HepG2 (cell line): Measurements from ENCODE around the gene HELLS. TPM values are rescaled to one million over a fixed set of nuclear protein-coding genes. Genes with fewer than 3 reads are reported as not detected.

ENCODE experiments used
- ARNT2 ChIP-seq: sonication (generic); formaldehyde crosslinking; IDR thresholded peaks from 2 replicates; pipeline ENCODE4 v1.8.0; 2022; ENCODE audit warnings: mild to moderate bottlenecking, low read depth, missing genetic modification reagents, moderate library complexity
- ATF7 ChIP-seq, 2 experiments: fragments of 450-650 bp in 1 of 2; sonication (generic) in 1 of 2; formaldehyde crosslinking in 1 of 2; IDR thresholded peaks; 2 replicates each; pipeline versions ENCODE4 v1.4.0 to v1.6.1; 2016 to 2020; ENCODE audit warnings: antibody characterized with exemption in 1 of 2, mild to moderate bottlenecking in 1 of 2, missing genetic modification reagents in 1 of 2
- BCL6 ChIP-seq: IDR thresholded peaks from 2 replicates; pipeline ENCODE4 v1.6.1; 2016; ENCODE audit warnings: missing genetic modification reagents, missing compliant biosample characterization
- MBD4 ChIP-seq: IDR thresholded peaks from 2 replicates; pipeline ENCODE4 v1.6.1; 2012; ENCODE audit warnings: low read length, inconsistent platforms, borderline replicate concordance
- MEIS2 ChIP-seq: sonication (generic); formaldehyde crosslinking; IDR thresholded peaks from 2 replicates; pipeline ENCODE4 v1.9.0; 2021; ENCODE audit warnings: mild to moderate bottlenecking, missing genetic modification reagents
- PHF21A ChIP-seq: sonication (generic); formaldehyde crosslinking; IDR thresholded peaks from 2 replicates; pipeline ENCODE4 v1.5.0; 2020; ENCODE audit warnings: mild to moderate bottlenecking, missing genetic modification reagents
- SMAD3 ChIP-seq: sonication (generic); formaldehyde crosslinking; IDR thresholded peaks from 2 replicates; pipeline ENCODE4 v1.4.0; 2020; ENCODE audit warnings: missing genetic modification reagents
- TAF15 ChIP-seq: fragments of 200-400 bp; formaldehyde crosslinking; IDR thresholded peaks from one replicate; pipeline ENCODE4 v1.6.1; 2018; ENCODE audit warnings: mild to moderate bottlenecking, low read depth, low read length; ENCODE audit not compliant: poor library complexity, severe bottlenecking
- ZKSCAN8 ChIP-seq: IDR thresholded peaks from 2 replicates; pipeline ENCODE4 v1.6.1; 2016; ENCODE audit warnings: borderline replicate concordance, missing genetic modification reagents, missing compliant biosample characterization
- ZNF124 ChIP-seq: sonication (generic); formaldehyde crosslinking; IDR thresholded peaks from 2 replicates; pipeline ENCODE4 v1.4.0; 2020; ENCODE audit warnings: missing genetic modification reagents
- ZNF264 ChIP-seq: sonication (generic); formaldehyde crosslinking; IDR thresholded peaks from 2 replicates; pipeline ENCODE4 v1.4.0; 2020; ENCODE audit warnings: missing genetic modification reagents
- ZNF547 ChIP-seq: sonication (generic); formaldehyde crosslinking; IDR thresholded peaks from 2 replicates; pipeline ENCODE4 v1.5.1; 2020; ENCODE audit warnings: mild to moderate bottlenecking, missing genetic modification reagents
- ZNF749 ChIP-seq: sonication (generic); formaldehyde crosslinking; IDR thresholded peaks from 2 replicates; pipeline ENCODE4 v1.8.0; 2022; ENCODE audit warnings: mild to moderate bottlenecking, missing genetic modification reagents, moderate library complexity, borderline replicate concordance
- polyA plus RNA-seq, 8 experiments: library from polyadenylated mRNA; depleted of rRNA in 3 of 8; stranded (reverse) in 7 of 8; unstranded in 1 of 8; fragments of >200 nt; fragmentation: Illumina TruSeq in 4 of 8; extraction: Trizol in 4 of 8; gene quantifications; 2 replicates each; pipeline versions ENCODE4 v1.2.1 to v1.2.3, GENCODE V29; 2011 to 2016; ENCODE audit warnings: low read depth in 4 of 8, missing spikeins in 1 of 8, mixed read lengths in 1 of 8; ENCODE audit not compliant: insufficient read depth in 1 of 8
- total RNA-seq, 5 experiments: library from RNA; depleted of rRNA; stranded (reverse); fragments of >200 nt; fragmentation: Illumina TruSeq; extraction: Trizol; gene quantifications; 2 replicates each; pipeline ENCODE4 v1.2.3, GENCODE V29; 2016; ENCODE audit warnings: low read depth in 1 of 5
- TF ChIP-seq, protein P1 (sequence below): sonication (generic); formaldehyde crosslinking; IDR thresholded peaks from 2 replicates; pipeline ENCODE4 v1.4.0; 2020; ENCODE audit warnings: missing genetic modification reagents
- TF ChIP-seq, protein P2 (sequence below): sonication (generic); formaldehyde crosslinking; IDR thresholded peaks from 2 replicates; pipeline ENCODE4 v1.5.0; 2020; ENCODE audit warnings: mild to moderate bottlenecking, missing genetic modification reagents
- TF ChIP-seq, protein P3 (sequence below): sonication (generic); formaldehyde crosslinking; IDR thresholded peaks from 2 replicates; pipeline ENCODE4 v1.5.0; 2020; ENCODE audit warnings: missing genetic modification reagents
- TF ChIP-seq, protein P4 (sequence below), 2 experiments: sonication (generic) in 1 of 2; formaldehyde crosslinking in 1 of 2; IDR thresholded peaks; 2 replicates each; pipeline versions ENCODE4 v1.4.0 to v1.6.1; 2016 to 2020; ENCODE audit warnings: borderline replicate concordance in 1 of 2, low read depth in 1 of 2, mild to moderate bottlenecking in 1 of 2, missing genetic modification reagents in 1 of 2
- TF ChIP-seq, protein P5 (sequence below): IDR thresholded peaks from 2 replicates; pipeline ENCODE4 v1.6.1; 2016; ENCODE audit warnings: mild to moderate bottlenecking, missing biosample characterization, missing genetic modification reagents

The HELLS gene
- total and polyA plus RNA-seq, 2 of the 13 experiments (the other 11 are each of a cell fraction or from before 2014, with no cell fraction given) = 22.6 to 84.6 TPM

DNA sequence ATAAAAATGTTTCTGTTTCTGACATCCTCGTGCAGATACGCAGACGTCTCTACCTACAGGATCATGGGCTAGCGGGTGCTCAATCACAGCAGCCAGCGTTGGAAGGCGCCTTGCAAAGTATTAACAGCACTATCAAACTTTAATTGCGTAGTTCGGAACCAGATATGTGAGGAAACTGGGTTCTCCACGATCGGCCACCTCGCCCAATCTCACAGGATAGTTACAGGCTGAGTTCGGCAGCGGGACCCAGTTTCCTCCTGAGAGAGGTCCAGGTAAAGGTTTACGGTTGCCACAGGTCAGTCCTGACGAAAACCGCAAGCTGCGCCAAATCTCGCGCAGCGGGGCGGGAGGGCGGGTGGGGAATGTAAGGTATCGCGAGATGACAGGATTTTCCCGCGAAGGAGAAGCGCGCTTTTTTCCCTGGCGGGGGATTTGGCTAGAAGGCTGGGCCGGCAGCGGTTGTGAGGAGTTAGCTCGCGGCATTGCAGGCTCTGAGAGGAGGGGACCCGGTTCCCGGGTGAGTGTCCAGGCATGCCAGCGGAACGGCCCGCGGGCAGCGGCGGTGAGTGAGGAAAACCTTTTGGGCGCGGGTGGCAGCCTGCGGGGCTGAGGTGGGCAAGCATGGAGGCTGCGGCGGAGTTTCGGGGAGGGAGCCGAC lies at the start of gene HELLS (continued):
- TF ChIP-seq ARNT2 (CRISPR knock-in tag) (peak; percentile 24; the same call in 1 of the 2 replicates), MEIS2 (CRISPR knock-in tag) (no peak), ZKSCAN8 (CRISPR knock-in tag) (no peak), PHF21A (CRISPR knock-in tag) (peak; percentile 31; the same call in 1 of the 2 replicates), ZNF547 (CRISPR knock-in tag) (peak; percentile 35; the same call in 1 of the 2 replicates), ATF7 (IDR thresholded peaks at IDR 0.05) (no peak), ATF7 (CRISPR knock-in tag; IDR thresholded peaks at IDR 0.05) (no peak), TAF15 (no peak), ZNF124 (CRISPR knock-in tag) (no peak; the same call in 1 of the 2 replicates), MBD4 (0 out of 2 replicates have a peak, but pooled peaks have one; percentile 61), ZNF264 (CRISPR knock-in tag) (peak; percentile 68; the same call in 1 of the 2 replicates), SMAD3 (CRISPR knock-in tag) (no peak), BCL6 (CRISPR knock-in tag) (0 out of 2 replicates have a peak, but pooled peaks have one; percentile 29), ZNF749 (CRISPR knock-in tag) (no peak)
- TF ChIP-seq, protein P1, sequence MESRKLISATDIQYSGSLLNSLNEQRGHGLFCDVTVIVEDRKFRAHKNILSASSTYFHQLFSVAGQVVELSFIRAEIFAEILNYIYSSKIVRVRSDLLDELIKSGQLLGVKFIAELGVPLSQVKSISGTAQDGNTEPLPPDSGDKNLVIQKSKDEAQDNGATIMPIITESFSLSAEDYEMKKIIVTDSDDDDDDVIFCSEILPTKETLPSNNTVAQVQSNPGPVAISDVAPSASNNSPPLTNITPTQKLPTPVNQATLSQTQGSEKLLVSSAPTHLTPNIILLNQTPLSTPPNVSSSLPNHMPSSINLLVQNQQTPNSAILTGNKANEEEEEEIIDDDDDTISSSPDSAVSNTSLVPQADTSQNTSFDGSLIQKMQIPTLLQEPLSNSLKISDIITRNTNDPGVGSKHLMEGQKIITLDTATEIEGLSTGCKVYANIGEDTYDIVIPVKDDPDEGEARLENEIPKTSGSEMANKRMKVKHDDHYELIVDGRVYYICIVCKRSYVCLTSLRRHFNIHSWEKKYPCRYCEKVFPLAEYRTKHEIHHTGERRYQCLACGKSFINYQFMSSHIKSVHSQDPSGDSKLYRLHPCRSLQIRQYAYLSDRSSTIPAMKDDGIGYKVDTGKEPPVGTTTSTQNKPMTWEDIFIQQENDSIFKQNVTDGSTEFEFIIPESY (CRISPR knock-in tag) = no peak
- TF ChIP-seq, protein P2, sequence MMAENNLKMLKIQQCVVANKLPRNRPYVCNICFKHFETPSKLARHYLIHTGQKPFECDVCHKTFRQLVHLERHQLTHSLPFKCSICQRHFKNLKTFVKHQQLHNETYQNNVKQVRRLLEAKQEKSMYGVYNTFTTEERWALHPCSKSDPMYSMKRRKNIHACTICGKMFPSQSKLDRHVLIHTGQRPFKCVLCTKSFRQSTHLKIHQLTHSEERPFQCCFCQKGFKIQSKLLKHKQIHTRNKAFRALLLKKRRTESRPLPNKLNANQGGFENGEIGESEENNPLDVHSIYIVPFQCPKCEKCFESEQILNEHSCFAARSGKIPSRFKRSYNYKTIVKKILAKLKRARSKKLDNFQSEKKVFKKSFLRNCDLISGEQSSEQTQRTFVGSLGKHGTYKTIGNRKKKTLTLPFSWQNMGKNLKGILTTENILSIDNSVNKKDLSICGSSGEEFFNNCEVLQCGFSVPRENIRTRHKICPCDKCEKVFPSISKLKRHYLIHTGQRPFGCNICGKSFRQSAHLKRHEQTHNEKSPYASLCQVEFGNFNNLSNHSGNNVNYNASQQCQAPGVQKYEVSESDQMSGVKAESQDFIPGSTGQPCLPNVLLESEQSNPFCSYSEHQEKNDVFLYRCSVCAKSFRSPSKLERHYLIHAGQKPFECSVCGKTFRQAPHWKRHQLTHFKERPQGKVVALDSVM (CRISPR knock-in tag) = peak; percentile 17; the same call in 1 of the 2 replicates
- TF ChIP-seq, protein P3, sequence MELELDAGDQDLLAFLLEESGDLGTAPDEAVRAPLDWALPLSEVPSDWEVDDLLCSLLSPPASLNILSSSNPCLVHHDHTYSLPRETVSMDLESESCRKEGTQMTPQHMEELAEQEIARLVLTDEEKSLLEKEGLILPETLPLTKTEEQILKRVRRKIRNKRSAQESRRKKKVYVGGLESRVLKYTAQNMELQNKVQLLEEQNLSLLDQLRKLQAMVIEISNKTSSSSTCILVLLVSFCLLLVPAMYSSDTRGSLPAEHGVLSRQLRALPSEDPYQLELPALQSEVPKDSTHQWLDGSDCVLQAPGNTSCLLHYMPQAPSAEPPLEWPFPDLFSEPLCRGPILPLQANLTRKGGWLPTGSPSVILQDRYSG = peak; percentile 70; the same call in 1 of the 2 replicates
- TF ChIP-seq, protein P4, sequence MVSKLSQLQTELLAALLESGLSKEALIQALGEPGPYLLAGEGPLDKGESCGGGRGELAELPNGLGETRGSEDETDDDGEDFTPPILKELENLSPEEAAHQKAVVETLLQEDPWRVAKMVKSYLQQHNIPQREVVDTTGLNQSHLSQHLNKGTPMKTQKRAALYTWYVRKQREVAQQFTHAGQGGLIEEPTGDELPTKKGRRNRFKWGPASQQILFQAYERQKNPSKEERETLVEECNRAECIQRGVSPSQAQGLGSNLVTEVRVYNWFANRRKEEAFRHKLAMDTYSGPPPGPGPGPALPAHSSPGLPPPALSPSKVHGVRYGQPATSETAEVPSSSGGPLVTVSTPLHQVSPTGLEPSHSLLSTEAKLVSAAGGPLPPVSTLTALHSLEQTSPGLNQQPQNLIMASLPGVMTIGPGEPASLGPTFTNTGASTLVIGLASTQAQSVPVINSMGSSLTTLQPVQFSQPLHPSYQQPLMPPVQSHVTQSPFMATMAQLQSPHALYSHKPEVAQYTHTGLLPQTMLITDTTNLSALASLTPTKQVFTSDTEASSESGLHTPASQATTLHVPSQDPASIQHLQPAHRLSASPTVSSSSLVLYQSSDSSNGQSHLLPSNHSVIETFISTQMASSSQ (IDR thresholded peaks at IDR 0.05; ENCODE audit: low read depth) = no peak
- TF ChIP-seq, protein P4 (CRISPR knock-in tag; IDR thresholded peaks at IDR 0.05; ENCODE audit: borderline replicate concordance) = 0 out of 2 replicates have a peak, but pooled peaks have one; percentile 17
- TF ChIP-seq, protein P5, sequence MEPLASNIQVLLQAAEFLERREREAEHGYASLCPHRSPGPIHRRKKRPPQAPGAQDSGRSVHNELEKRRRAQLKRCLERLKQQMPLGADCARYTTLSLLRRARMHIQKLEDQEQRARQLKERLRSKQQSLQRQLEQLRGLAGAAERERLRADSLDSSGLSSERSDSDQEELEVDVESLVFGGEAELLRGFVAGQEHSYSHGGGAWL (CRISPR knock-in tag) = no peak
